ENCODE data around the gene HEXA.

GRCh38 chr15:72339777-72340177 is 36.0 kb downstream of the HEXA start:
- no peak for TF ChIP-seq POLR2AphosphoS5 (IDR thresholded peaks at IDR 0.05)
- TF ChIP-seq, protein P1, sequence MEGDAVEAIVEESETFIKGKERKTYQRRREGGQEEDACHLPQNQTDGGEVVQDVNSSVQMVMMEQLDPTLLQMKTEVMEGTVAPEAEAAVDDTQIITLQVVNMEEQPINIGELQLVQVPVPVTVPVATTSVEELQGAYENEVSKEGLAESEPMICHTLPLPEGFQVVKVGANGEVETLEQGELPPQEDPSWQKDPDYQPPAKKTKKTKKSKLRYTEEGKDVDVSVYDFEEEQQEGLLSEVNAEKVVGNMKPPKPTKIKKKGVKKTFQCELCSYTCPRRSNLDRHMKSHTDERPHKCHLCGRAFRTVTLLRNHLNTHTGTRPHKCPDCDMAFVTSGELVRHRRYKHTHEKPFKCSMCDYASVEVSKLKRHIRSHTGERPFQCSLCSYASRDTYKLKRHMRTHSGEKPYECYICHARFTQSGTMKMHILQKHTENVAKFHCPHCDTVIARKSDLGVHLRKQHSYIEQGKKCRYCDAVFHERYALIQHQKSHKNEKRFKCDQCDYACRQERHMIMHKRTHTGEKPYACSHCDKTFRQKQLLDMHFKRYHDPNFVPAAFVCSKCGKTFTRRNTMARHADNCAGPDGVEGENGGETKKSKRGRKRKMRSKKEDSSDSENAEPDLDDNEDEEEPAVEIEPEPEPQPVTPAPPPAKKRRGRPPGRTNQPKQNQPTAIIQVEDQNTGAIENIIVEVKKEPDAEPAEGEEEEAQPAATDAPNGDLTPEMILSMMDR (IDR thresholded peaks at IDR 0.05) = no peak
